CD4-positive, alpha-beta memory T cell (primary cell): Measurements from ENCODE around the gene MOB3C. TPM values are rescaled to one million over a fixed set of nuclear protein-coding genes. Genes with fewer than 3 reads are reported as not detected.

Experiments
- CTCF ChIA-PET: fragments of 350-600 bp; sonication (Branson Sonifier 250); formaldehyde crosslinking; loops from one replicate; lab custom pipeline; 2021; ENCODE audit warnings: inconsistent platforms; ENCODE audit not compliant: partially characterized antibody; lab: Charles Lee
- POLR2A ChIA-PET: fragments of 350-600 bp; sonication (Branson Sonifier 250); formaldehyde crosslinking; loops from one replicate; lab custom pipeline; 2021; ENCODE audit not compliant: partially characterized antibody; lab: Charles Lee
- DNase-seq, 5 donors: peaks; one replicate each; pipeline versions ENCODE4 v3.0.0 to v3.0.0-alpha.2; 2020 to 2022; ENCODE audit warnings: mixed read lengths in 1 of 5
- H3K27ac ChIP-seq: one replicate; pipeline ENCODE4 v1.7.0; 2013; ENCODE audit warnings: low read depth, low read length
- H3K27me3 ChIP-seq: 2 replicates; pipeline ENCODE4 v1.7.0; 2013; ENCODE audit warnings: mild to moderate bottlenecking, low read length, moderate library complexity; ENCODE audit not compliant: insufficient read depth
- H3K36me3 ChIP-seq: 2 replicates; pipeline ENCODE4 v1.7.0; 2013; ENCODE audit warnings: mild to moderate bottlenecking, low read length, moderate library complexity; ENCODE audit not compliant: insufficient read depth
- H3K4me1 ChIP-seq: 2 replicates; pipeline ENCODE4 v1.7.0; 2013; ENCODE audit warnings: mild to moderate bottlenecking, low read length, moderate library complexity; ENCODE audit not compliant: insufficient read depth
- H3K4me3 ChIP-seq, 2 donors: one replicate each; pipeline ENCODE4 v1.7.0; 2013; ENCODE audit warnings: low read length in 2 of 2, mild to moderate bottlenecking in 1 of 2
- H3K9me3 ChIP-seq, 2 donors: one replicate each; pipeline ENCODE4 v1.7.0; 2013; ENCODE audit warnings: low read length in 2 of 2, control low read depth in 1 of 2; ENCODE audit not compliant: control insufficient read depth in 1 of 2
- H3K27ac Mint-ChIP-seq, 7 donors: one replicate each; pipeline ENCODE4 v1.8.0; 2020 to 2021; ENCODE audit warnings: mixed read lengths in 7 of 7, mild to moderate bottlenecking in 6 of 7, inconsistent platforms in 3 of 7, moderate library complexity in 3 of 7
- H3K27me3 Mint-ChIP-seq, 2 donors: one replicate each; pipeline ENCODE4 v1.8.0; 2020 to 2021; ENCODE audit warnings: mixed read lengths in 2 of 2
- H3K36me3 Mint-ChIP-seq, 2 donors: one replicate each; pipeline ENCODE4 v1.8.0; 2020 to 2021; ENCODE audit warnings: mixed read lengths in 2 of 2, inconsistent platforms in 1 of 2, mild to moderate bottlenecking in 1 of 2
- H3K4me1 Mint-ChIP-seq, 4 donors: one replicate each; pipeline ENCODE4 v1.8.0; 2020 to 2021; ENCODE audit warnings: mixed read lengths in 4 of 4, mild to moderate bottlenecking in 1 of 4
- H3K4me3 Mint-ChIP-seq, 8 donors: one replicate each; pipeline ENCODE4 v1.8.0; 2020 to 2021; ENCODE audit warnings: mixed read lengths in 8 of 8, mild to moderate bottlenecking in 7 of 8, moderate library complexity in 6 of 8, inconsistent platforms in 3 of 8
- H3K9me3 Mint-ChIP-seq, 8 donors: one replicate each; pipeline ENCODE4 v1.8.0; 2020 to 2021; ENCODE audit warnings: mixed read lengths in 8 of 8, mild to moderate bottlenecking in 5 of 8, inconsistent platforms in 3 of 8, moderate library complexity in 1 of 8
- intact Hi-C: fragments of 100-400 bp; cut with micrococcal nuclease; formaldehyde crosslinking; loops from one replicate; pipeline ENCODE4 v1.15.1; 2023
- polyA plus RNA-seq, 2 donors: library from polyadenylated mRNA; unstranded; fragments of 300-500 nt; fragmentation: Illumina TruSeq; gene quantifications; one replicate each; pipeline ENCODE4 v1.2.3, GENCODE V29; 2021
- total RNA-seq, 2 experiments: library from RNA; stranded (reverse); gene quantifications; one replicate each; pipeline ENCODE4 v1.2.3, GENCODE V29; 2021

The MOB3C gene
- total and polyA plus RNA-seq, 4 experiments from 2014 or later = 9.8 to 29.5 (median 23.5) TPM

GRCh38 chr1:46642115-46642680 is 25.6 kb upstream of the MOB3C start:
- no peak overlapping the region for H3K4me3 ChIP-seq
- intact Hi-C loops = no loop called here
- H3K27me3 ChIP-seq = no peaks in the 10 kb centered on the region
- H3K9me3 ChIP-seq = no peaks in the 10 kb centered on the region
- no peak for DNase-seq
- Mint-ChIP-seq H3K4me1 (peaks cover 0 to 2% (median 0%) of the 10 kb centered on the region in 4 donors), H3K27me3 (no peaks in the 10 kb centered on the region), H3K36me3 (peaks cover 39 to 49% of the 10 kb centered on the region in 2 donors), H3K9me3 (no peaks in the 10 kb centered on the region), H3K4me3 (no peak overlapping the region), H3K27ac (peak overlapping the region in 1 of 7 donors; percentile 70)
- no peaks in the 10 kb centered on the region for H3K4me1 ChIP-seq
- H3K27ac ChIP-seq = no peak overlapping the region
- POLR2A ChIA-PET = no interaction called here
- CTCF ChIA-PET = no interaction called here
- peaks cover 8% of the 10 kb centered on the region for H3K36me3 ChIP-seq

DNA sequence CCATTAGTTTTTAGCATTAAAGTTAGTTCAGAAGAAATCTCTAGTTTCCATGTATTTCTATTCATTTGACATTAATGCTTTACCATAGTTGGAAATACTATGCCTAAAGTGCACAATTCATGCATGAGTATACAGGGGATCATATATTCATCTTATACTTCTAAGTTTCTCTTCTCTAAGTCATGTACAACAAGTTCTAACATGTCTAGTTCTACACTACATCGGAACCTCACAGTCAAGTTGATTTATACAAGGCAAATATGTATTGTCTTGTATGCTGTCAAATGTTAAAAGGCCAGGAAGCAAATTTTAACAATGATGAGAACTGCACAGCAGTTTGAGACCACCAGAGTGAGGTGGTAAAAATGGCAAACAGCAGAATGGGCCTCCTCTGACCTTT is 22.9 kb upstream of the MOB3C start:
- H3K9me3 Mint-ChIP-seq = no peaks in the 10 kb centered on the region

GRCh38 chr1:46638921-46639320 is 22.3 kb upstream of the MOB3C start:
- H3K27ac ChIP-seq = no peak overlapping the region
- Mint-ChIP-seq H3K27ac (peak overlapping the region in 3 of 7 donors; percentile 2 to 72 (median 9)), H3K36me3 (peaks cover 52 to 65% of the 10 kb centered on the region in 2 donors), H3K27me3 (no peaks in the 10 kb centered on the region), H3K4me3 (no peak overlapping the region), H3K9me3 (no peaks in the 10 kb centered on the region), H3K4me1 (peaks cover 0 to 2% (median 0%) of the 10 kb centered on the region in 4 donors)
- intact Hi-C loops = no loop called here
- H3K9me3 ChIP-seq = no peaks in the 10 kb centered on the region
- no peak overlapping the region for H3K4me3 ChIP-seq
- no peaks in the 10 kb centered on the region for H3K27me3 ChIP-seq
- CTCF ChIA-PET = no interaction called here
- no peaks in the 10 kb centered on the region for H3K4me1 ChIP-seq
- no peak for DNase-seq
- POLR2A ChIA-PET = no interaction called here
- peaks cover 18% of the 10 kb centered on the region for H3K36me3 ChIP-seq

More for the DNA sequence above, 22.9 kb upstream of the MOB3C start:
- ChIA-PET POLR2A (interaction anchor here (0.9 kb wide), 1 partner anchor 35 kb away, joined by 4 read pairs; the partner anchor contains the start of gene MKNK1), CTCF (no interaction called here)
- peaks cover 0 to 2% (median 0%) of the 10 kb centered on the region in 4 donors for H3K4me1 Mint-ChIP-seq
- no peak overlapping the region for H3K4me3 Mint-ChIP-seq
- Histone ChIP-seq H3K36me3 (peaks cover 18% of the 10 kb centered on the region), H3K9me3 (no peaks in the 10 kb centered on the region), H3K27ac (no peak overlapping the region), H3K27me3 (no peaks in the 10 kb centered on the region), H3K4me3 (no peak overlapping the region), H3K4me1 (no peaks in the 10 kb centered on the region)
- intact Hi-C loops = no loop called here
- DNase-seq = no peak
- peak overlapping the region in 1 of 7 donors; percentile 9 for H3K27ac Mint-ChIP-seq
- H3K27me3 Mint-ChIP-seq = no peaks in the 10 kb centered on the region
- peaks cover 46 to 59% of the 10 kb centered on the region in 2 donors for H3K36me3 Mint-ChIP-seq

- H3K27me3 ChIP-seq = no peaks in the 10 kb centered on the region
- H3K36me3 Mint-ChIP-seq = peaks cover 61 to 72% of the 10 kb centered on the region in 2 donors
- ChIA-PET POLR2A (no interaction called here), CTCF (no interaction called here)
- H3K4me1 ChIP-seq = no peaks in the 10 kb centered on the region
- no peak overlapping the region for H3K27ac ChIP-seq
- no peaks in the 10 kb centered on the region for H3K9me3 Mint-ChIP-seq
- no peaks in the 10 kb centered on the region for H3K9me3 ChIP-seq
- intact Hi-C loops = no loop called here
- no peak for DNase-seq
- H3K4me1 Mint-ChIP-seq = peaks cover 0 to 2% (median 0%) of the 10 kb centered on the region in 4 donors
- H3K4me3 Mint-ChIP-seq = no peak overlapping the region
- H3K36me3 ChIP-seq = peaks cover 22% of the 10 kb centered on the region
- no peak overlapping the region for H3K4me3 ChIP-seq
- H3K27me3 Mint-ChIP-seq = no peaks in the 10 kb centered on the region
- peak overlapping the region in 1 of 7 donors; percentile 38 for H3K27ac Mint-ChIP-seq
Measured at GRCh38 chr1:46637444-46638083, 21.0 kb upstream of the MOB3C start.

GRCh38 chr1:46635205-46635604 is 18.6 kb upstream of the MOB3C start:
- Histone ChIP-seq H3K27me3 (no peaks in the 10 kb centered on the region), H3K4me1 (no peaks in the 10 kb centered on the region), H3K9me3 (no peaks in the 10 kb centered on the region), H3K27ac (no peak overlapping the region), H3K4me3 (no peak overlapping the region), H3K36me3 (peaks cover 25% of the 10 kb centered on the region)
- no peak for DNase-seq
- Mint-ChIP-seq H3K27ac (peak overlapping the region in 1 of 7 donors; percentile 37), H3K27me3 (no peaks in the 10 kb centered on the region), H3K4me1 (peaks cover 0 to 2% (median 0%) of the 10 kb centered on the region in 4 donors), H3K36me3 (peaks cover 57 to 74% of the 10 kb centered on the region in 2 donors), H3K4me3 (no peak overlapping the region), H3K9me3 (no peaks in the 10 kb centered on the region)
- POLR2A ChIA-PET = no interaction called here
- CTCF ChIA-PET = interaction anchor here (1.1 kb wide), 1 partner anchor 12 kb away, joined by 3 read pairs; no protein-coding TSS in a partner anchor
- intact Hi-C loops = no loop called here

GRCh38 chr1:46630719-46631118 is 14.1 kb upstream of the MOB3C start:
- intact Hi-C loops = no loop called here
- Mint-ChIP-seq H3K27me3 (no peaks in the 10 kb centered on the region), H3K36me3 (peaks cover 37 to 54% of the 10 kb centered on the region in 2 donors)

More at GRCh38 chr1:46630719-46631118, 14.1 kb upstream of the MOB3C start:
- H3K4me1 ChIP-seq = no peaks in the 10 kb centered on the region
- Mint-ChIP-seq H3K9me3 (no peaks in the 10 kb centered on the region), H3K27ac (no peak overlapping the region), H3K4me1 (no peaks in the 10 kb centered on the region), H3K4me3 (no peak overlapping the region)
- H3K9me3 ChIP-seq = no peaks in the 10 kb centered on the region
- DNase-seq = no peak
- ChIA-PET CTCF (interaction anchor here (1.0 to 1.5 kb wide), 2 partner anchors 13 to 98 kb away, joined by 4 read pairs; partner anchors contain the start of gene MOB3C), POLR2A (no interaction called here)
- H3K27me3 ChIP-seq = no peaks in the 10 kb centered on the region
- no peak overlapping the region for H3K4me3 ChIP-seq
- H3K27ac ChIP-seq = no peak overlapping the region
- H3K36me3 ChIP-seq = peaks cover 23% of the 10 kb centered on the region
